ENCODE results near the gene THSD4.

- TF ChIP-seq, protein P1, sequence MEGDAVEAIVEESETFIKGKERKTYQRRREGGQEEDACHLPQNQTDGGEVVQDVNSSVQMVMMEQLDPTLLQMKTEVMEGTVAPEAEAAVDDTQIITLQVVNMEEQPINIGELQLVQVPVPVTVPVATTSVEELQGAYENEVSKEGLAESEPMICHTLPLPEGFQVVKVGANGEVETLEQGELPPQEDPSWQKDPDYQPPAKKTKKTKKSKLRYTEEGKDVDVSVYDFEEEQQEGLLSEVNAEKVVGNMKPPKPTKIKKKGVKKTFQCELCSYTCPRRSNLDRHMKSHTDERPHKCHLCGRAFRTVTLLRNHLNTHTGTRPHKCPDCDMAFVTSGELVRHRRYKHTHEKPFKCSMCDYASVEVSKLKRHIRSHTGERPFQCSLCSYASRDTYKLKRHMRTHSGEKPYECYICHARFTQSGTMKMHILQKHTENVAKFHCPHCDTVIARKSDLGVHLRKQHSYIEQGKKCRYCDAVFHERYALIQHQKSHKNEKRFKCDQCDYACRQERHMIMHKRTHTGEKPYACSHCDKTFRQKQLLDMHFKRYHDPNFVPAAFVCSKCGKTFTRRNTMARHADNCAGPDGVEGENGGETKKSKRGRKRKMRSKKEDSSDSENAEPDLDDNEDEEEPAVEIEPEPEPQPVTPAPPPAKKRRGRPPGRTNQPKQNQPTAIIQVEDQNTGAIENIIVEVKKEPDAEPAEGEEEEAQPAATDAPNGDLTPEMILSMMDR (IDR thresholded peaks at IDR 0.05): no peak
- no peak for TF ChIP-seq POLR2A (IDR thresholded peaks at IDR 0.05)
Measured at GRCh38 chr15:71691081-71691457, 575.8 kb downstream of the THSD4 start.

Measured in upper lobe of left lung (tissue), 4 donors.